Globus pallidus (tissue), 1 donor: ENCODE results near the gene AIFM1.
A peak's percentile ranks its signal among the peaks of the same experiment; 100 is the strongest.

Experiments used
- DNase-seq: peaks from one replicate; pipeline ENCODE4 v3.0.0-alpha.2; 2015; ENCODE audit warnings: low spot score

The AIFM1 gene

DNA sequence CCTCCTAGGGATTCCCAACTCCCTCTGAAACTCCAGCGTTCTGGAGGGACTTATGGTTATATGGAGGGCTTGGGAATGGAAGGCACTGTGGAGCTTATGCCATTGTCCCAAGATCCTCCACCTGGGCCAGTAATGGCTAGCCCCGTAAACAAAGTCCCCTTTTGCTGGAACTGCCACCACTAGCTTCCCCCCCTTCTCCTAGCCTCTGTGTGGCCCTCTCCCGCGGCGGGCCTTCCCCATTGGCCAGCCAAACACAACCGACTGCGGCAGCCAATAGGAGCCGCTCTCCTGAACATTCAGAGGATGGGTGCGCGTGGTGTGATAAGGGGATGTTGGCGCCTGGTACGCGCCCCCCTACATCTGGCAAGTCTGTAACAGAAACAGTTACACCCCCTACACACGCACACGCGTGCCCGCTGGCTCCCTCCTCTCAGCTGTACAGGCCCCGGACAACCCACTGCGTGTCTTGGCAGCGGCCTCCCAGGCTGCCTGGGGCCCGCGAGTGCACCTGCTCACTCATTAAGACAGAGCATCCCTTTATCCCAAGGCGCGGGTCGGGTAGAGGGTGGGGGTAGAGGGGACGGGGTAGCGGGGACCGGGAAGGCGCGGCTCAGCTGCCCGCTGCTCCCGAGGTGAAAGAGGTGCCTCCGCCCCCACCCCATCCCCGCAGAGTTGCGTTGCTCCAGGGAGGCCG, 5.3 kb upstream of the AIFM1 start:
- DNase-seq = peak; percentile 94

DNA sequence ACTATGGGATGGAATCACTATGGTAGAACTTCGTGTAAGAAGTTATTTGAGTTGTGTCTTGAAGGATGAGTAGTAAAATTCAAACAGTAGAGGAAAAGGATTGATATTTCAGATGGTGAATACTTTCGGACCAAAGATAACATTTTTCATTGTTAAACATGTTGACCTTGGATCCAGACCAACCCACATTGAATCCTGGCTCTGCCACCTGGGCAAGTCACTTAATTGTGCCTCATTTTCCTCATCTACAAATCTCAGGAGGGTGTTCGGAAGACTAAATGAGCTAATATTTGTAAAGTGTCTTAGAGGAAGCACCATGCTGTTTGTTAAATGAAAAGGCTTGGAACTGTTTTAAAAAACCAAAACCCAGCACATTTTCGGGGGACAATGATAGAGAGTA, 1.4 kb upstream of the AIFM1 start:
- DNase-seq = no peak

DNA sequence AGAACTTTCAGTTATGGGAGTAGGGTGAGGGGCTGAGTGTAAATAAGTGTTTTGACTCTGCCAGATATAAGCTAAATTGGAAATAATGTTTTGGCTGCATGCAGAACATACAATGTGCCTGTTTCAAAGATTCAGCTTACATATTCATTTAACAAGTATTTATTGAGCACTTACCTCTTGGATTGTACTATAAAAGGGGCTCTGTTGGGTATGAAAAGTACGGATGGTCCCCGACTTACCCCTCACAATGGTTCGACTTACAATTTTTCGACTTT, 799 bp upstream of the AIFM1 start:
- DNase-seq = no peak

DNA sequence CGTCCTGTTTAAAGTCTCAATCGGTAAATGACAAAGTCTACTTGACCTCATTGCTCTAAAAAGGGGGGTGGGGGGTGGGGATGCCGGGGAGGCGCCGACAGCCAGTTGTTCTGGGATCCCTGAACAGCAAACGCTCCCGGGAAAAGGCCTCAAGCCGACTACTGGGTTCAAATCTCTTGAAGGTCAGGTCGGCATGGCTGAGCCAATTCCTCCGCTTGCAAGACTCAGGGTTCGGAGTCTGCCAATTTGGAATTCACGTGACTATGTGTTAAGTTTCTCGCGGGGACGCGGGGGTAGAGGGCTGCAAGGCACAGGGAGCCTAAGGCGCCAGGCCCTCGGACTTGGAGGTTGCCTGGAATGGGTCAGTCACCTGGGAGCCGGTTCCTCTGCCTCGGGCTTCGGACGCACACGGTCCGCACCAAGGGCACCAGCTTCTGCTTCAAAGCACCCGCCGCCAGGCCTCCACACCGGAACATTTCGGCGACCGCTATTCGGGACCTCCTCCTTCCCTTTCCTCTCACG, 399 bp downstream of the AIFM1 start:
- DNase-seq = no peak

DNA sequence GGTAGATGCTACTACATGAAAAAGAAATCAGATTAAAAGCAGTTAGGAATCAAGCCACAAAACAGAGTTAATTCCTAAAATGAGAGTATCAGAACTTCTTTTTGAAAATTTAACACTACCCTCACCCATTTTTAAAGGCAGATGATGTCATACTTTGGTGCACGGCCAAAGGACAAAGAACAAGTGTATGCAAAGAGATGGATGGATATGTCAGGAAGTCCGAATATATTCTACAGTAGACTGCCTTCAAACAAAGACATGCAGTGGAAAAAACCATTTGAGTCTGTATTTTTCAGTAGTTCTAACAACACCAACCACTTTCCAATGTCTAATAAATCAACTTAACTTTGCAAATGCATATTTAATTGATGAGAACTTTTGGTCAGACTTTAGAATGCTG, 2.2 kb downstream of the AIFM1 start:
- no peak for DNase-seq

DNA sequence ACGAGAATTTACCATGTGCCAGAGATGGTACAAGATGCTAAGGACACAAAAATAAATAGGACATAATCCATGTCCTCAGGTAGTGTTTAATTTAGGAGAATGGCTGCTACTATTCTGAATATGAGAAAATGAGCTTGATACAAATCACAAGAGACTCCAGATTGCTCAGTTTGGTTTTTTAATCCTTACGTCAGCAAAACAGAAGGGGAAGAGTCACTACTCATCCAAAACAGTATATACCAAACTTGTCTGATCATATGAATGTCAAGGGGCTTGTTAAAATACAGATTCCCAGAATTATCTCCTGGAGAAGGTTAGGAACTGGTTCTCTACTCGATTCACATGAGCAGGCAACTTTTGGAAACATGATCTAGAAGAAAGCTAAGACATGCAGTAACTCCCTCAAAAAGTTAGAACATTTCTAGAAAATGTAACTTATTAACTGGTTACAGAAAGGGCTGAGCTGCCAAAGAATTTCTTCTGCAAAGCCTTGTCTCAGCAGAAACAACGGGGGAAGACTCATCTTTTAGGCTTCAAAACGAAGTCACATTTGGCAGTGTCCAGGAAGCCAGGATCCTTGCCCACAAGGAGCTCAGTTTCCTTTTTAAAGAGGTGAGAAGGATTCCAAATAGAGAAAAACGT, 3.4 kb downstream of the AIFM1 start:
- DNase-seq = no peak

DNA sequence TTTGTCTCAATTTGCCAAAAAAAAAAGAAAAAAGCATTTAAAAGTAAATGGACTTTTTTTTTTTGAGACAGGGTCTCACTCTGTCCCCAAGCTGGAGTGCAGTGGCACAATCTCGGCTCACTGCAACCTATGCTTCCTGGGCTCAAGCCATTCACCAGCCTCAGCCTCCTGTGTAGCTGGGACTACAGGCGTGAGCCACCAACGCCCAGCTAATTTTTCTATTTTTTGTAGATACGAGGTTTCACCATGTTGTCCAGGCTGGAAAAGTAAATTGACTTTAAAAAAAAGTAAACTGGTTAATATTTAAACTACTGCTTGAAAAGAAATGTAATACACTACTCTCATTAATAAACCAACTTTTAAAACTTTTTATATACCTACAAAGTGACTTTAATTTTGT, 5.9 kb downstream of the AIFM1 start:
- no peak for DNase-seq

DNA sequence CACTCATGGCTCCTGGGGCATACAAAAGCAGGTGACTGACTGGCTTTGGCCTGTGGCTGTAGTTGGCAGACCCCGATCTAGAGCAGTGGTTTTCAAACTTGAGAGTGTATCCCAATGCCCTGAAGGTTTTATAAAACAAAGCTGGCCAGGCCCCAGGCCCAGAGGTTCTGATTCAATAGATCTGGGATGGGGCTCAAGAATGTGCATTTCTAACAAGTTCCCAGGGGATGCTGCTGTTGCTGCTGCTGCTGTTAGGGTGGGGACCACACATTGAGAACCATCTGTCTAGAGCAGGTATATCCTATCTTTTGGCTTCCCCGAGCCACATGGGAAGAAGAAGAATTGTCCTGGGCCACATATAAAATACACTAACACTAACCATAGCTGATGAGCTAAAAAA, 7.3 kb downstream of the AIFM1 start:
- no peak for DNase-seq

DNA sequence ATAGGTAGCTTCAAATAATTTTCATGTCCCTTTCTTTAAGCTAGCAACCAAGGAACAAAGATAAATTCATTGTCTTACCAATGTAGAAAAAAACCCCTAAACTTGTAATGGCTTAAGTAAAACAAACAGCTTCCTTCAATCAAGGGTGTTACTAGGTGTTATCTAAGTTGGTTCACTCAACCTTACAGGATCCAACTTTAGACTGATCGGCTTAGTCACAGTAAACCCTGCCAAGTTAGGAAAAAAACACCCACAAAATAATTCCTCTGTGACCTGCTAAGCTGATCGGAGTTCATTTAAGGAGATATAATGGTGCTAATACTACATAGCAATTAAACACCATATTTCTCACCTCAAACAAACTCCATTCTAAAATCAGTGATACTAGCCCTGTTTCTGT, 10.1 kb downstream of the AIFM1 start:
- DNase-seq = no peak

DNA sequence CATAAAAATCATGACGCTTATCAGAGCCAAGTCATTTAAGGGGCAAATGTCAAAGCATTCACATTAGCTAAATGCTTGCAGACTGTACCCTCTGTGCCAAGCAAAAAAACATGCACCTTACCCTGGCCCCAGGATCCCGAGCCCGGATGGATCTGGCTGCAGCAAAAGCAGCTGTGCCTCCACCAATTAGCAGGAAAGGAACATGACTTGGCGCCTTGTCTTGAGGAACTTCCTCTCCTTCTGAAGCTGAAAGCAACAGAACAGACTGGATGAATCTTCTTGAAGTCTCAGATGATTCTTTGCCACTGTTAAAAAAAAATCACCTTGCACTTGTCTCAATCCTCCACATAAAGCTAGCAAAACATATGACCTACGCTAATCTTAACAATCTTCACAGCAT, 18.0 kb downstream of the AIFM1 start:
- DNase-seq = no peak

DNA sequence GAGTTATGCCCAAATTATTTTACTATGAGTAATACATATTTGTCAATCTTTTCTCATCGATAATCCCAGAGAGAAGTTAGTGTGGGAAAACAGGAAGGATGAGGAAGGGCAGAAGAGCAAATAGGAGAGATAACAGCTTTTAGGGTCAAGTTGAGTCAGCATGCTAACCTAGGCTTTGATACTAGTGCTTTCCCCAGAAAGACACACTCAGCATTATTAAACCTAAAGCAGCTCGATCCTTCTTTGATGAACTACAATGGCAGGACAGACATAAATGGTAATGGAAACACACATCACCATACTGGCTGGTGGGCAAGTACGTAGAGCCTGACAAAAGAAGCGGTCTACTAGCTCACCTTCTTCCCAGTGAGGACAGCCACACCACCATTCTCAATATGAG, 20.5 kb downstream of the AIFM1 start:
- DNase-seq = no peak

DNA sequence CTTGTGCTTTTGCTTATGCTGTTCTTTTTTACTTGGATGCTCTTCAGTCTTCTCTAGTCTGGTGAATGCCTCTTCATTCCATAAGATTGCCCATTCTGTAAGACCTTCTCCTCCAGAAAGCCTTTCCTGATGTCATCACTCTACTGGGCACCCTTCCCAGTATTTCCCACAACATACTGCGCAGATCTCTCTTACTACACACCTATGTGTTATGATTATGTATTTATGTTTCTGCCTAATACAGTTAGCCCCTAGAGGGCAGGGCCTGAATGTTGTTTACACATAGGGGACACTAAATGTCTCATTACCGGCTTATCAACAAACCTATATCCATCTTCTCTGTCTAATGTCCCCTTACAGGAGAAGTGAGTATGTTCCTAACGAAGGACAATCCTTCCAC, 21.1 kb downstream of the AIFM1 start:
- no peak for DNase-seq

DNA sequence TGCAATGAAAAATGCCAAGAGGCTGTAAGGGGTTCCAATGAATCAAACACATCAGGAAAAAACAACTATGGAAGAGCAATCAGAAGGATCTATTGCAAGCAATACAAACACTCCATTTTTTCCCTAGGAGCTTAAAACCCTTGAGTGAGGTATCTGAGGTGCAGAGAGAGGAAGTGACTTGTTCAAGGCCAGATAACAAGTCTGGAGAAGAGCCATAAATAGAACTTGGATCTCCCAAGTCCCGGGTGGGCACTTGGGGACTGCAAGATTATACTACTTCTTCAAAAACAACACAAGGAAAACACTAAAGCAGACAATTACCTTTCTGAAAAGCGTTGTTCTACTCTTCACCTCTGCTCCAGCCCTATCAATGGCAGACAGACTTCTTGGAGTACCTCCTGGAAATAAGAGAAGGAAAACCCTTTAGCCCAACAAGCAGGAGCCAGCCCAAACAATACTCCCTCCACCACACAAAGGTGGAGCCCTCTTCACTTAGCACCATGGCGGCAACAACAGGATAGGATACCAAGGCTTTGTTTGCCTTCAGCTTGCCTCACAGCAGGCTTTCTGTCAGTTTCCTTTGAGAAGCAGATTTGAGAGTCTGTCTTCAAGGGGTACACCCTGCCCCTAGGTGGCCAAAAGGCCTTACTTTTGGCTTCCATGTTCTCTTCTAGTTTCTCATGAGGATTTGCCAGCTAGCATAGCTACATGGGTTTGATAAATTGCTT, 26.0 kb downstream of the AIFM1 start:
- no peak for DNase-seq

DNA sequence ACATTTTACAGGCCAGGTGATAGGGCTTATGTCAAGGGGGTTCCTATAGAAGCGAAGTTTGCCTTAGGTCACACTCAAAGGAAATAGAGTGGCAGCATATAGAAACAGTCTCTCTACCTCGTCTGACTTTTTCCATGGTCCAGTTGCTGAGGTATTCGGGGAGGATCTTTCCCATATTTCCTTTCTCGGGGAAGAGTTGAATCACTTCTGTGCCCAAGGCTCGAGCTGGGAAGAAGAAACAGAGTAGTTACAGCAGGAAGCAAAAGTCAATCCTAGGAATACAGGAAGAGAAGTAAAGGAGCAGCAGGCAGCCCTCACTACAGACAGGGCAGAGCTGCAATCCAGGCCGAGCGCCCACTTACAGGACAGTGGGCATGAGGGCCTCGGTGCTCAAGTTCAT, 28.7 kb downstream of the AIFM1 start:
- no peak for DNase-seq

DNA sequence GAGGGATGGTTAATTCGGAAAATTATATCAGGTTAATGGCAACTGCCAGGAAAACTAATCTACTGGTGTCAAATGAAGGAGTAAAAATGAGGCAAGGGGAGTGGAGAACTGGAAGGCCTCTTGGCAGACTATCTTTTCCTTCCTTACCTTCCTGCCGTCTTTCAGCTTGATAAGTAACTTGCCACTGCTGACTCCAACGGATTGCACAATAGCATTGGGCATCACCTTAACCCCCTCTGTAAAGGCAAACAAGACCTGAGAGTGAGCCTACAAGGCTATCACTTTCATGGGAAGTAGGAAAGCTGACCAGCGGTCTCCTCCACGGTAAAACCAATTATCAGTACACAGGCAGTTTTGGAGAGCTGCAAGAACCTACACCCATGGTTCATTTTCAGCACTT, 29.1 kb downstream of the AIFM1 start:
- DNase-seq = no peak

DNA sequence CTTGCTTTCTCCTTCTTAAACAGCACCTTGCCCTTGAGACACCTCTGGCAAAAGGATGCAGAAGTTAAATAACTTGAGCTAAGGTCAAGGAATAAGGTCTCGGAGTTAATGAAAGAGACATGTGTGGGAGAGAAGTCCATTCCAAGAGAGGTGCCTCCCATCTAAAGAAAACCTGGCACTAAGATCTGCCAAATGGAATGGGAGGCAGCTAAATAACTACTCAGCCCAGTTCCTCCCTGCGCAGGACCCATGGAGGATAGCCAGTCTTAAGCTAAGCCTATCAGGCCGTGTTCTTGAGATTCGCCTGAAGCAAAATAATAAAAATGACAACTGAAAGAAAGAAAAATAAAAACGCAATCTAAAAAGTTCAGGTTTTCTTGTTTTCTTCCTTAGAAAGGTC, 34.7 kb downstream of the AIFM1 start:
- DNase-seq = no peak

DNA sequence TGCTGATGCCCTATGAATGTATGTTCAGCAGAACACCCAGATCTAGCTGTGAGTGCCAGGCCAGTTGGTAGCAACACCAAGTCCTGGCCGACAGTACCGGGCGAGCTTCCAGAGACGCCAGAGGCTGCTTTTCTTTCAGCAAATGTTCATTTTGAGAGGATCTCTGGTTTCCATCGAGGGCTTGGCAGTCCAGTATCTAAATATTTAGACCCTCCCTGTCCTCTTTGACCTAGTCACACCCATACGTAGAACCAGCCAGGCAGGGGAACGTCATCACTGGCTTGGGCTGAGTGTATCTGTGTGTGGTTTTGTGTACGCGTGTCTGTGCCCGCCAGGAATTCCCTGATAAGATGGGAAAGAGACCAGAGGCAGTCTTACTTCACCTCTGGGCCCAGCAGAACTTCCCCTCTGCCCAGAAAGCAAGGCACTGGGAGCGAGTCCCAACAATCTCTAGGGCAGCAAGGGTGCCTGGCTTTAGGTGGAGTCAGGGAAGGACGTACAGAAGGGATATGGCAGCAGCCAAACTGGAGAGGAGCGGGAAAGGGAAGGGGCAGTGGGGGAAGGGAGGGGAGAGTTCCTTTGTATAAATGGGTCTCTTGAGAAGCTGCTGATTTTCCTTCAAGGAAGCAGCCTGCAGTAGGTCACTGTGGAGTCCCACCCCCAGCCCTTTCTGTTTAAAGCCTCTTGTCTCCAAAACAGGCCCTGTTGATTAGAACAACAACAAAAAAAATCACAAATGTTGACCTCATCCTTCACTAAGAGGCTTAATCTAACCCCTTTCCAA, 40.4 kb downstream of the AIFM1 start:
- DNase-seq = peak; percentile 37

DNA sequence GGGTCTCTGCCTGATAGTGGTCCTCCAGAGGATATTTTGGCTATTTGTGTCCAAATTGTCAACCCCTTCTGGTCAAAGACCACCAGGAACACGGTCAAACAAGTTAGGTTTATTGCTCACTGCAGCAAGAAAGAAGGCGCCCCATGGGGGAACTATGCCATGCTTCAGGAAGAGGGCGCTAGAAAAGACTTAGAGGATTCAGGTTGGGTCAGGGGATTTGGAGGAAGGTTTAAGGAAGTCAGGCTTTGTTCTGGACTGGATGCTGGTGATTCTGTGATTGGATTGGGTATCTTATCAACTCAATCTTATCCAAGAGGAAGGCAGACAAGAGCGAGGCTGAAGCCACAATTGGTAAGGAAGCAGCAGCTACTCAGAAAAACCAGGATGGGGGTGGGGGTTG, 41.1 kb downstream of the AIFM1 start:
- DNase-seq = no peak

DNA sequence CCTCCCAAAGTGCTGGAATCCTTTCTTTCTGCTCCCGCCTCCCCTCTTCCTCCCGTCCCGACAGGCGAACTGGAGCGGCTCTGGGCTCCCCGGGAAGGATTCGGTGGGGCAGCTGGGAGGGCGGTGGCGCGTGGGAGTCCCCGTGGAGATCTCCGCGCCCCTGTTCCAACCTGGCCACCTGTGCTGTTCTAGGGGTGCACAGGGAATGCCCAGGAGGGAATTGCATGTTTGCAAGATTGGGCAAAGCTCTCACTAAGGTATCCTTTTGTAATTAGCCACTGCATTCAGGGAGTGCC, 44.2 kb downstream of the AIFM1 start:
- DNase-seq = no peak

DNA sequence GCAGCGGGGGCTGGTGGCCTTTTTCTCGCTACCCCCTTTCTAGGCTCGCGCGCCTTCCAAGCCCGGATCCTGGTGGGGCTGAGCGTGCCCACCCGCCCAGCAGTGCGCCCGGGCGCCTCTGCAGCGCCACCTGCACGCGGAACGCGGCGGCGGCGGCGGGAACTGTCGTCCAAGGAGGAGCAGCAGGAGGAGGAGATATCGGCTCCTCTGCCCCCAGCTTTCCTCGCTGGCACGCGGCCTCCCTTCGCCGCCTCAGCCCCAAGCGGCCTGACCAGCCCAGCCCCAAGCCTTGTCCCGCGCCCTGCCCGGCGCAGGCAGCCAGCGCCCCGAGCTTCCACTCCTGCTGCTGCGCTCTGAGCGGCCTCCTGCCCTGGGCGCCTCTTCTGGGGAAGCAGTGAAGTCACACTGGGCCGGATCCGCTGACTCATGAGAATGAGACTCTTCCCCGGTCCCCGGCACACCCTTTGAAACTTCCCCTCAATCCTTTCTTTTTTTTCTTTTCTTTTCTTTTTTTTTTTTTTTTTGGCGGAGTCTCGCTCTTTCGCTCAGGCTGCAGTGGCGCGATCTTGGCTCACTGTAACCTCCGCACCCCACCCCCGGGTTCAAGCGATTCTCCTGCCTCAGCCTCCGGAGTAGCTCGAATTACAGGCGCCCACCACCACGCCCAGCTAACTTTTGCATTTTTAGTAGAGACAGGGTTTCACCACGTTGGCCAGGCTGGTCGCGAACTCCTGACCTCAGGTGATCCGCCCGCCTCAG, 44.7 kb downstream of the AIFM1 start:
- DNase-seq = peak; percentile 41

DNA sequence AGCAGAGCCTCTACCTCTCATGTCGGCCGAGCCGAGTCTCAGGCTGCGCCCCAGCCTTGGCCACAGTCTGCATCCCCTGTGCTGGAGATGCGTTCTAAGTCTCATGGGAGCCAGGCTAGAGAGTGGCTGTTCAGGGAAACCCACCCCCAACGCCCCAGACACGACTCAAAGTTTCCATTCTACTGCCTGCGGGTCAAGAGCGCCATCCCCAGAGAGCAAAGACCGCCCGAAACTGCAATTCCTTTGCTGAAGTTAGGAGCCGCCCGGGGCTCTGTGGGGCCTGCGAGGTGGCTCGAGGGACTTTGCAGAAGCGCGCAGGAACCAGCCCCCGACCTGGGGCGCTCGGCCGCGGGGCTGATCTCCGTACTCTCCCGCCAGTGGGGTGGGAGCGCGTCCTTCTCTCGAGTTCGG, 45.3 kb downstream of the AIFM1 start:
- no peak for DNase-seq

DNA sequence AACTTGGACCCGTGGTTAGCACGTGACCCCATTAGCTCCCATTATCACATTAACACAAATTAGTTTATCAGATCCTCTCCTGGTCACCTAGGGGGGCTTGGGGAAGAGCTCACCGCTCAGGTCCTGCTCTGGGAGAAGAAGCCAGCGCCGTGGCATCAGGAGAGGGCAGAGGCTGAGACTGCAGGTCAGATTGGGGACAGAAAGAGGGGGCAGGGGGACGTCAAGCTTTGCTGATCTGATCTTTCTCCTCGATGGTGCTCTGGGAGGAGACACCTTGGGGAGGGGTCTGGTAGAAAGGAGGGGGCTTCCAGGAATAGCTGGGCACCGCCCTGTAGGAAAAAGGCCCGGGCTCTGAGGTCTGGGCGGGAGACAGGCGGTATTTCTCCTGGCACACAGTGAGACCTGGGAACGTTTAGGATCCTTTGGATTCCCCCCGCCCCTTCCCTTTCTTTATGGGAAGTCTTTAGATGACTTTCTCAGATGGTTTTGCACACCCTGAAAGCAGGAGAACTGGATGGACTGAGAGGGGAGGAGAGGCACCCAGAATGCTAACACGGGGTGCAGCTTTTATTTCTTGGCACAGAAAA, 46.2 kb downstream of the AIFM1 start:
- no peak for DNase-seq
